RWPE1 (cell line): ENCODE results near the gene C5orf15.

Source experiments
- CTCF ChIA-PET: fragments of 350-600 bp; sonication (Branson Sonifier 250); formaldehyde crosslinking; extraction: SDS; loops from one replicate; lab custom pipeline; 2021; lab: Yijun Ruan, JAX
- POLR2A ChIA-PET: fragments of 400-600 bp; formaldehyde crosslinking; extraction: SDS; loops from one replicate; lab custom pipeline; 2020; ENCODE audit warnings: antibody characterized with exemption; ENCODE audit not compliant: low non-redundant PET; lab: Yijun Ruan, JAX
- DNase-seq: peaks from one replicate; pipeline ENCODE4 v3.0.0; 2012; ENCODE audit warnings: low spot score
- H3K27ac ChIP-seq: fragments of 450-650 bp; 2 replicates; pipeline ENCODE4 v1.5.1; 2017
- CTCF ChIP-seq: fragments of 450-650 bp; conservative IDR thresholded peaks from 2 replicates; pipeline ENCODE4 v1.5.1; 2017; ENCODE audit warnings: low read depth, mild to moderate bottlenecking

The C5orf15 gene

DNA sequence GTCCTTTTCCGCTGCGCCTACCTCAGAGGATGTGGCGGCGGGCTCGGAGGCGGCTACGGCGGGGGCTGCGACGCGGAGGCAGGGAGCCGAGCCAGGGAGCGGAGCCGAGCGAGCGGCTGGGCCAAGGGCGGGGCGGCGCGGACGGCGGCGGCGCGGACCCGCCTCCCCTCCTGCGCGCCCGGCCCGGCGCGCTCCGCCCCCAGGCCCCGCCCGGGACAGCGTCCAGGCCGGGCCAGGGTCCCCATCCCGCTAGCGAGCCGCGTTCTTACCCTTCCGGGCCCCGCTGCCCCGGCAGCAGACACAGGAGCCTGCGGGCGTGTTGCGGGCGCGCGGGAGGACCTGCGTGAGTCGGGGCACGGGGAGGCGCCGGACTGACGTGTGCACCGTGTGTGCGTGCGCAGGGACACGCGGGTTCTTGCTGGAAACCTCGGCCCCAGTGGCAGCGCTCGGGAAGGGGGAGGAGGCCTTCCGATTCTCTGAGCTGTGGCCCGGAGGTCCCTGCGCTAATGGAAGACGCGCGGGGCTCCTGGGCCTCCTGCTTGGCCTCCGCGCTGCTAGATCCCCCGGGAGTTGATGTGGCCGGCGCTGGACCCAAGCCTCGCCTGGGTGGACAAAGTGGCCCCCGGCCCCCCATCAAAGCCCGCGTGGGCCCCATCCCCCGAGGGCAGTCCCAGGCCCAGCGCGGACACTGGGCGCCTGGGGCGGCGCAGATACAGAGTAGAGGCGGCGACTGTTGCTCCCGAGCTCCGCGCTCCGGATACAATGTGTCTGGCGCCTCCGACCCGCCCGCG lies 36.4 kb upstream of the C5orf15 start, which contains the start of gene VDAC1:
Gene VDAC1, minus strand, starts transcription at position 350 of the 791 bp plus-strand sequence. CDS start 11,963 bp downstream, outside the sequence.
- no peak for TF ChIP-seq CTCF
- peak; percentile 95 for DNase-seq
- peak within 1 kb of the TSS; percentile 94 for H3K27ac ChIP-seq
- ChIA-PET POLR2A (interaction anchor here (0.9 to 1.0 kb wide), 2 partner anchors 11 to 14 kb away, joined by 3 to 5 read pairs; no protein-coding TSS in a partner anchor), CTCF (interaction anchor here (0.7 to 2.9 kb wide), 4 partner anchors 25 to 155 kb away, joined by 3 to 10 read pairs (median 4); no protein-coding TSS in a partner anchor)

DNA sequence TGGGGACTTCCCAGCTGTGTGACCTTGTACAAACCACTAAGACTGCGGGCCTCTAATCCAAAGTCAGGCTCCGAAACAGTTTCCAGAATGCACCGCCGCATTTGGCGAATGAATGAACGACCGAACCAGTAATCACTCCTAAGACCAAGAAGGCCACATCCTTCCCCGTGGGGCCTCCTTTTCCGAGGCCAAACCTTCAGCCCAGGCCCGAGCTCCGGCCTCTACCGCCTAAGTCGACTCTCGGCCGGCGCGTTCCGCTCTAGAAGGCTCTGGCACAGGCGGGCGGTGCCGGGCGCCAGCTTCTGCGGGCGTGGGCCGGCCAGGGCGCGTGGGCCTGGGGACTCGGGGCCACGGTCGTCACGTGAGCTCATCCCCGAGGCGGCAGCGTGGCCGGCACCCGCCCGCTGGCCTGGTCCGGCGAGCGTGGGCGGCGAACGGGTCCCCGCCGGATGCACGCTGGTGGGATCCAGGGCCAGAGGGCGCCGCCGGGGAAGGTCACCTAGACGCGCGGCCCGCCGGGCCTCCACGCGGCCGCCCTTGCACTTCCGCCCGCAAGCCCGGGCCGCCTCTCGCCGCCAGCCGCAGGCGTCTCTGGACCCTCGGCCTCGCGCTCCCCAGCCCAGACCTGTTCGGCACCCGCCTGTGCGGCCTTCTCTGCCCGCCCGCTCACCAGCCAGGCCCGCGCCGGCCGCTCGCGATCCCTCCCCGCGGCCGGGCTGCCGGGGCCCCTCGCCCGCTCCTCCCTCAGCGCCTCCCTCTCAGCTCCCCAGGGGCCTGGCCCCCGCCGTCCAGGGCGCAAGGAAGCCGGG lies 35.6 kb upstream of the C5orf15 start:
- CTCF ChIA-PET = interaction anchor here (0.6 to 2.0 kb wide), 6 partner anchors 10 to 538 kb away, joined by 3 to 7 read pairs (median 3); no protein-coding TSS in a partner anchor
- no peak for TF ChIP-seq CTCF
- POLR2A ChIA-PET = no interaction called here
- H3K27ac ChIP-seq = peak overlapping the region; percentile 94
- peak; percentile 54 for DNase-seq

- ChIA-PET CTCF (interaction anchor here (0.6 to 2.0 kb wide), 5 partner anchors 10 to 539 kb away, joined by 3 to 7 read pairs (median 3); no protein-coding TSS in a partner anchor), POLR2A (no interaction called here)
- H3K27ac ChIP-seq = peak overlapping the region; percentile 94
- no peak for TF ChIP-seq CTCF
- peak; percentile 41 for DNase-seq
Measured at GRCh38 chr5:134003064-134003816, 34.8 kb upstream of the C5orf15 start.

GRCh38 chr5:134001938-134002731 lies 33.7 kb upstream of the C5orf15 start:
- CTCF ChIA-PET = interaction anchor here (0.5 to 2.0 kb wide), 4 partner anchors 22 to 53 kb away, joined by 3 to 7 read pairs (median 3); no protein-coding TSS in a partner anchor
- TF ChIP-seq CTCF = no peak
- POLR2A ChIA-PET = no interaction called here
- DNase-seq = no peak
- H3K27ac ChIP-seq = peak overlapping the region; percentile 94; the same call in 1 of the 2 replicates

DNA sequence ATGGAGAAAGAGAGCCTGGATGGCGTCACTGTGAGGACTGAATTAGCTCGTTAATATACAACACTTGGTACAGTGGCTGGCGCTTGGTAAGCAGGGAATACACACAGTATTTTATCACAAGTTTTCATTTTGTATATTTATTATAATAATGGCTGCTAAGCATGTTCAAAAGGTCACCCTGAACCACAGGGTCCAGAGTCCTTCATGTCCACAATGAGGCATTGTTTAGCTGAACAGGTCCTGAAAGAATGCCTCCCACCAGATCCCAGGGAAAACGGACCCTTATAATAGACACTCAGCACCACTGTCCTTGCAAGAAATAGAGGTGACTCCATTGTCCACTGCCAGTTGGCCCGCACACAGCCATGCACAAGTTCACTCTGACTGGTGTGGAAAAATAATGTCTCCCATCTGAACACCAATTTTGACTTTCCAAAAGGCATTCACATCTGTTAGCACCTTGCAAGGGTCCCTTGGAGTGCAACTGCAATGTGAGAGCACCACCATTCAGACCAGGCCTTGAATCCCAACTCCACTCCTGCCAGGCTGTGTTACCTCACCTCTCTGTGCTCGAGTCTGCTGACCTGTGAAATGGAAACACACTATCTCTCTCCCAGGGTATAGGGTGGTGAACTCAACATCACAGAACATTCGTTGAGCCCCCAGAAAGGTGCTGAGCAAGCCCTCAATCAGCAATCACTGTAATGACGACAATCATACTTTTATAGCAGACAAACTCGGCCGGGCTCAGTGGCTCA lies 32.5 kb upstream of the C5orf15 start:
- ChIA-PET CTCF (interaction anchor here (1.0 to 1.2 kb wide), 3 partner anchors 21 to 25 kb away, joined by 3 to 5 read pairs (median 4); no protein-coding TSS in a partner anchor), POLR2A (no interaction called here)
- H3K27ac ChIP-seq = no peak overlapping the region
- TF ChIP-seq CTCF = no peak
- no peak for DNase-seq
